Lower leg skin (tissue), 3 donors: Measurements from ENCODE around the gene IFRD2.

ENCODE experiments used
- CTCF ChIP-seq, 3 donors: fragments of 450-650 bp; IDR thresholded peaks; one replicate each; pipeline ENCODE4 v1.5.1; 2016; ENCODE audit warnings: antibody characterized with exemption in 3 of 3, mild to moderate bottlenecking in 3 of 3, moderate library complexity in 2 of 3
- POLR2A ChIP-seq, 2 donors: fragments of 450-650 bp; IDR thresholded peaks; one replicate each; pipeline ENCODE4 v1.6.1; 2016 to 2017; ENCODE audit warnings: antibody characterized with exemption in 2 of 2, mild to moderate bottlenecking in 1 of 2, moderate library complexity in 1 of 2

- TF ChIP-seq POLR2A (IDR thresholded peaks at IDR 0.05) = no peak
- no peak for TF ChIP-seq CTCF (IDR thresholded peaks at IDR 0.05)
These were observed 34.9 kb upstream of the IFRD2 start for GRCh38 chr3:50327129-50327528.
